HG02759 (cell line): Measurements from ENCODE around the gene NEAT1.
A peak's percentile ranks its signal among the peaks of the same experiment; 100 is the strongest.

ENCODE experiments used
- ATAC-seq: cut with Tn5 transposase; IDR thresholded peaks from one replicate; pipeline ENCODE4 v1.9.1; 2021; ENCODE audit warnings: mild to moderate bottlenecking, moderate library complexity; ENCODE audit not compliant: unreplicated experiment

Gene NEAT1

DNA sequence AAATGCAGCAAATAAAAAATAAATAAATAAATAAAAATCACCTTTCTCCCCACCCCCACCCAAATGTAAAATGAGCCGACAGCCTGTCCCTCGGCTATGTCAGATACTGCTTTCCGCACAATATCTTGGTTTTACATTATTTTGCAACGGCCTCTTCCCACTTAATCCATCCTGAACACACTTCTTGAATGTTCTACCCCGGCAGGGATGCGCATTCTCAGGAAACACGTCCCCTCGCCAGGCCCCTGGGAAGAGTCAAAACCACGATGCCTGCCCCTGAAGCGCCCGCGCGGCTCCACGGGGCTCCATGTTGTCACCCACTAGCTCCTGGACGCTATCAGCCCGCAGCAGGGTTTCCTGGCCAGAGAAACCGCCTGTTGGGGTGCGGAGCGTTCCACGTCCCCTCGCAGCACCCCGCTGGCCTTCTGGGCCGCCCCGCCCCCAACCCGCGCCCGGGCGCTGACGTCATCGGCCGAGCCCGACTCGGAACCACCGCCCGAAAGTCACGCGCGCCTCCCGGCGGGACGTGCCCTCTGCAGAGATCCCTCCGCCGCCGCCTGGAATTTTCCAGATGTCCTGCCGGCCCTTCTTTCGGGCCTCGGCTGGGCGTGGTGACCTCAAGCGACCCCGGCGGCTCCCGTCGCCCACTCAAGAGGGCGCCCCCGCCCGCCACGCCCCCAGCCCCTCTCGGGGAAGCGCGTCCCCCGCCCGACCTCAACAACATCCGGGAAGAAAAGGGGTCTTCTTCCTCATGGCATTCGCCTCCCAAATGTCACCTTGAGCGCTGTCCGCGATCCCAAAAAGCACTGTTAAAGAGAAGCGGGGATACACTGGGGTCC, 585 bp upstream of the NEAT1 start:
- ATAC-seq: peak; percentile 37

DNA sequence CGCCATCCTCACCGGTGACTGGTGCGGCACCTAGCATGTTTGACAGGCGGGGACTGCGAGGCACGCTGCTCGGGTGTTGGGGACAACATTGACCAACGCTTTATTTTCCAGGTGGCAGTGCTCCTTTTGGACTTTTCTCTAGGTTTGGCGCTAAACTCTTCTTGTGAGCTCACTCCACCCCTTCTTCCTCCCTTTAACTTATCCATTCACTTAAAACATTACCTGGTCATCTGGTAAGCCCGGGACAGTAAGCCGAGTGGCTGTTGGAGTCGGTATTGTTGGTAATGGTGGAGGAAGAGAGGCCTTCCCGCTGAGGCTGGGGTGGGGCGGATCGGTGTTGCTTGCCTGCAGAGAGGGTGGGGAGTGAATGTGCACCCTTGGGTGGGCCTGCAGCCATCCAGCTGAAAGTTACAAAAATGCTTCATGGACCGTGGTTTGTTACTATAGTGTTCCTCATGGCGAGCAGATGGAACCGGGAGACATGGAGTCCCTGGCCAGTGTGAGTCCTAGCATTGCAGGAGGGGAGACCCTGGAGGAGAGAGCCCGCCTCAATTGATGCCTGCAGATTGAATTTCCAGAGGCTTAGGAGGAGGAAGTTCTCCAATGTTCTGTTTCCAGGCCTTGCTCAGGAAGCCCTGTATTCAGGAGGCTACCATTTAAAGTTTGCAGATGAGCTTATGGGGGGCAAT, 1.1 kb downstream of the NEAT1 start:
- ATAC-seq: no peak

DNA sequence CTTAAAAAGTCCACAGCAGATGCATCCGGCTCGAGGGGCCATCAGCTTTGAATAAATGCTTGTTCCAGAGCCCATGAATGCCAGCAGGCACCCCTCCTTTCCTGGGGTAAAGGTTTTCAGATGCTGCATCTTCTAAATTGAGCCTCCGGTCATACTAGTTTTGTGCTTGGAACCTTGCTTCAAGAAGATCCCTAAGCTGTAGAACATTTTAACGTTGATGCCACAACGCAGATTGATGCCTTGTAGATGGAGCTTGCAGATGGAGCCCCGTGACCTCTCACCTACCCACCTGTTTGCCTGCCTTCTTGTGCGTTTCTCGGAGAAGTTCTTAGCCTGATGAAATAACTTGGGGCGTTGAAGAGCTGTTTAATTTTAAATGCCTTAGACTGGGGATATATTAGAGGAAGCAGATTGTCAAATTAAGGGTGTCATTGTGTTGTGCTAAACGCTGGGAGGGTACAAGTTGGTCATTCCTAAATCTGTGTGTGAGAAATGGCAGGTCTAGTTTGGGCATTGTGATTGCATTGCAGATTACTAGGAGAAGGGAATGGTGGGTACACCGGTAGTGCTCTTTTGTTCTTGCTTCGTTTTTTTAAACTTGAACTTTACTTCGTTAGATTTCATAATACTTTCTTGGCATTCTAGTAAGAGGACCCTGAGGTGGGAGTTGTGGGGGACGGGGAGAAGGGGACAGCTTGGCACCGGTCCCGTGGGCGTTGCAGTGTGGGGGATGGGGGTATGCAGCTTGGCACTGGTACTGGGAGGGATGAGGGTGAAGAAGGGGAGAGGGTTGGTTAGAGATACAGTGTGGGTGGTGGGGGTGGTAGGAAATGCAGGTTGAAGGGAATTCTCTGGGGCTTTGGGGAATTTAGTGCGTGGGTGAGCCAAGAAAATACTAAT, 1.9 kb downstream of the NEAT1 start:
- ATAC-seq: no peak

GRCh38 chr11:65425105-65425970, 2.7 kb downstream of the NEAT1 start:
- no peak for ATAC-seq

DNA sequence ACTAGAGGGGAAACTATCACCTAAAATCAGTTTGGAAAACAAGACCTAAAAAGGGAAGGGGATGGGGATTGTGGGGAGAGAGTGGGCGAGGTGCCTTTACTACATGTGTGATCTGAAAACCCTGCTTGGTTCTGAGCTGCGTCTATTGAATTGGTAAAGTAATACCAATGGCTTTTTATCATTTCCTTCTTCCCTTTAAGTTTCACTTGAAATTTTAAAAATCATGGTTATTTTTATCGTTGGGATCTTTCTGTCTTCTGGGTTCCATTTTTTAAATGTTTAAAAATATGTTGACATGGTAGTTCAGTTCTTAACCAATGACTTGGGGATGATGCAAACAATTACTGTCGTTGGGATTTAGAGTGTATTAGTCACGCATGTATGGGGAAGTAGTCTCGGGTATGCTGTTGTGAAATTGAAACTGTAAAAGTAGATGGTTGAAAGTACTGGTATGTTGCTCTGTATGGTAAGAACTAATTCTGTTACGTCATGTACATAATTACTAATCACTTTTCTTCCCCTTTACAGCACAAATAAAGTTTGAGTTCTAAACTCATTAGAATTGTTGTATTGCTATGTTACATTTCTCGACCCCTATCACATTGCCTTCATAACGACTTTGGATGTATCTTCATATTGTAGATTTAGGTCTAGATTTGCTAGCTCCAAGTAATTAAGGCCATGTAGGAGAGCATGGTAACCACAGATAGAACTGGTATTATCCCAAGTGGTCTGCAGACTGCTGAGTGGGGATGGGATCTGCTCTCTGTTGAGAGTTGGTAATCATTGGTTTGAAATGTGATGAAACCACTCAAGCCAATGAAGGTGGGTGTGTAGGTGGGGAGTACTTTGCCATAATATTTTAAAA, 3.6 kb downstream of the NEAT1 start:
- no peak for ATAC-seq

GRCh38 chr11:65426839-65427690, 4.5 kb downstream of the NEAT1 start:
- ATAC-seq: no peak

- no peak for ATAC-seq
Measured at GRCh38 chr11:65427691-65428577, 5.3 kb downstream of the NEAT1 start.

GRCh38 chr11:65428578-65429067, 6.0 kb downstream of the NEAT1 start:
- no peak for ATAC-seq

GRCh38 chr11:65429068-65429681, 6.6 kb downstream of the NEAT1 start:
- no peak for ATAC-seq

DNA sequence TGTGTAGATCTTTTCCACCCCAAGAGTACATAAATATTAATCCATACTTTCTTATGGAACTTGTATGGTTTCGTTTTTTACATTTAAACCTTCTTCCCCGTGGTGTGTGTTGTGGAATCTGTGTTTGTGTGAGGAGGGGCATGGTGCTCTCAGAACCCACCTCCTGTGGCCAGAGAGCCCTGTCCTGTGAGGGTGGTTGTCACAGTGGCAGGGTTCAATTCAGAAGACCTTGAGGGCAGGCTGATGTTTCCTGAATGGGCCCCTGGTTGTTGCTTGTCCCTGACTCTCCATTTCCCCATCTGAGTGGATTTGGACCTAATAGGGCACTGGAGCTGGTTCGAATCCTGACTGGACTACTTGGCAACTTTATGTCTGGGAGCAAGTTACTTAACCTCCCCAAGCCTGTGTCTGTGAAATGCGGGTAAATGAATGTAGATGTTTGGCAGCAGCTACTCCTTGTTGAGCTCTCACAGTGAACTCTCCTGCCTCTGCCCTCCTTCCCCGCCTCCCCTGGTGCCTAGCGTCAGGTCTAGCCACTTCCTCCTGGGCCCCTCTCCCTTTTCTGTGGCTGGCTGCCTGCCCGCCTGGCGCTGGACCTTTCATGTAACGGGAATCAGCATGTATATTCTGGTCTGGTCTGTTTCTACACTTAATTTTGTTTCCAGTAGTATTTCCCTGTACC, 7.3 kb downstream of the NEAT1 start:
- ATAC-seq: no peak

- ATAC-seq: no peak
Measured at GRCh38 chr11:65430406-65431217, 8.0 kb downstream of the NEAT1 start.

DNA sequence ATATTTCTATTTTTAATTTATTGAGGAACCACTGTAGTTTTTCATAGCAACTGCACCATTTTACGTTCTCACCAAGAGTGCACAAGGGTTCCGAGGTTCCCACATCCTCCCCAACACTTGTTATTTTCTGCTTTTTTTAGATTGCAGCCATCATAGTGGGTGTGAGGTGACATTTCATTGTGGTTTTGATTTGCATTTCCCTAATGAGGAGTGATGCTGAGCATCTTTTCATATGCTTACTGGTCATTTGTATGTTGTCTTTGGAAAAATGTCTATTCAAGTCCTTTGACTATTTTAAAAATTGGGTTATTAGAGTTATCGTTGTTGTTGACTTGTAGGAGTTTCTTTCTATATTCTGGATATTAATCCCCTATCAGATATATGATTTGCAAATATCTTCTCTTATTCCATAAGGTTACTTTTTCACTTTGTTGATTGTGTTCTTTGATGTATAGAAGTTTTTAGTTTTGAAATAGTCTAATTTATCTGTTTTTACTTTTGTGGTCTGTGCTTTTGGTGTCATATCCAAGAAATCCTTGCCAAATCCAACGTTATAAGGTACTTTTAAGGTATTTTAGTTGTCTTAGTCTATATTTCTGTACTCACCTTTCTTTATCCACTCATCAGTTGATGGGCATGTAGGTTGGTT, 9.0 kb downstream of the NEAT1 start:
- peak; percentile 31 for ATAC-seq

- ATAC-seq: no peak
Measured at GRCh38 chr11:65432100-65432650, 9.6 kb downstream of the NEAT1 start.

GRCh38 chr11:65432686-65433582, 10.3 kb downstream of the NEAT1 start:
- no peak for ATAC-seq
